NCI-H2029 treated with DMSO at 0.1 percent for 48 hours (cell line): Measurements from ENCODE around the gene GRAP.

Source experiments
- DNase-seq: peaks from one replicate; lab custom pipeline; 2025; lab: John Stamatoyannopoulos, UW

The GRAP gene

DNA sequence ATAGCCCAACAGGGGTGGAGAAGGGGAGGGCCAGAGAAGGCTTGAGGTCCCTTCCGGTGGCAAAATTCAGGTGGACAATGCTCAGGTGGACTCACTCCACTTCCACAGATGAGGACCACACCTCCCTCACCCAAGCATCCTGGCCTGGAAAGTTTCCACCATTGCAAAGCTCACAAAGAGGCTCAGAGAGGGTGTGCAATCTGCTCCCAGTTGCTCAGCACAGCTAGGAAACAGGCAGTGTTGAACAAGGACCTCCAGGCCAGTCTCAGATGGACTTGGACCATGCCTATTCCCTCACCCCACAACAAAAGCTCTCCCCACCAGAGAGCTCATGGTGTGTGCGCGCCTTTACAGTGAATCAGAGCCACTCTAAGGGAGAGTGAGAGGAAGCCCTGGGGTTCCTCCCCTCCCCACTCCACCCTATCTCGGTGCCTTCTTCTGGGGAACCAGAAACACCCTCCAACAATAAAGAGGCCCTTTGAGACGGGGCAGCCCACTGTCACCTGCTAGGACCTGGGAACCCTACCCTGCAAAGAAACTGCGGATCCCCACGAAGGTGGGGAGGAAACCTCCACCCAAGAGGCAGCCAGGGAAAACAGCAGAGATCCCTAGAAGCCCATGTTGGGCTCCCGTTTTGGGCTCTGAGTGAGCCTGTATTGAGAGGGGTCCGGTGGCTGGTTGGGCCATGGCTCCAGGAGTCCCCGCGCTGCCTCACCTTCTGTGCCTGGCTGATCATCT lies 43.8 kb downstream of the GRAP start:
- no peak for DNase-seq

DNA sequence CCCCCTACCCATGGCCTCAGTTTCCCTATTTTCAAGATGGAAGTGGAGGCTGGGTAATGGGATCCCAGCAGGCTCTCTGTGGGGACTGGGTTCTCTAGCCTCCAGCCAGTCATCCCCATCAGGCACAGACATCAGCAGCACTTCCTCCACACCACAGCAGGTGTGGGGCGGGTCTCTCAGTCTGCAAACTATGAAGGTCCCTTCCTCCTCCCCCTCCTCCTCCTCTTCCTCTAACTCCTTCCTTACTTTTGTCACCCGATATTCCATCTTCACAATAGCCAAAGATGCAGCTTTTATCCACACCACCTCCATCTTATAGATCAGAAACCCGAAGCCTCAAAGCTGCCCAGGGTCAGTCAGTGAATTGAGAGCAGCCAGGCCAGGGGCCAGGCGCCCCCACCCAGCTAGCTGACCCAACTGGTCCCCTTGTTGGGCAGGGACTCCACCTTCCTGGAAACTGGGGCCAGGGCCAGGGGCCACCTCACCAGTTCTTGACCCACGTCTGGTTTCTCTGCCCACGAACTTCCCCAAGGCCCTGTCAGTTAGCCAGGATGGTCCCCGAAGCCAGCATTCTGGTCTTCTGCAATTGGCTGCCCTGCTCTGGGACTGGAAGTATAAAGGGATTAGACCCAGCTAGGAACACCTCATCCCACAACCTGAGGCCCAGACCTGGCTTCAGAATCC lies 44.7 kb downstream of the GRAP start:
- no peak for DNase-seq

DNA sequence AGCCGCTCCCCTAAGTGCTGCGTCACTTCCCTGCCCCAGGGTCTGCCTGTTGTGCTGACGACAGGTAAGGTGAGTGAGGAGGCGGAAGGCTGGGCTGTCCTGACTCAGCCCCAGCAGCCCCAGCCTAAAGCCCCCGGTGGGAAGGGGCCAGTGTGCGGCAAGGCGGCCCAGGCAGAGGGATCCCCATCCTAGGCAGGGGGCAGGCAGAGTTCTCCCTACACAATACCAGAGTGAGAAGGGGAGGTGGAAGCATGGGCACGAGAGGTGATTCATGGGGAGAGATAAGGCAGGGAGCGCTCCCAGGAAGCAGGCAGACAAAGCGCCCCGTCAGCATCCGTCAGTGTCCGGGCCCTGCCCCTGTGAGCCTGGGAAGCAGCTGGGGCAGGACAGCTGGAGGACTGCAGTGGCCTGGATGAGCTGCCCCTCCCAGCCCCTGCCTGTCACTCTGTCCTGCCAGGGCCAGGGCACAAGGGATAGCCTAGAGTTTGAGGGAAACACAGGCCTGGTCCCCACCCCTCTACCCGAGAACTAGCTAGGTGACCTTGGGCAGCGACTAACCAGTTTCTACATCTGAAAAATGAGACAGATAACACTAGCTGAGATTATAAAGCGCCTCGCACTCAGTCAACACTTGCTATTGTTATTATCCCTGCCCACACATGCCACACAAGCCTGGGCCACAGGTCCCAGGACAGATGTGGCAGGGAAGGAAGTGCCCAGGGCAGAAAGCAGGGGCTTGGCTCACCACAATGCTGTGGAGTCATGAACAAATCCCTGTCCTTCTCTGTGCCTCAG lies 46.0 kb downstream of the GRAP start:
- DNase-seq, result no peak

DNA sequence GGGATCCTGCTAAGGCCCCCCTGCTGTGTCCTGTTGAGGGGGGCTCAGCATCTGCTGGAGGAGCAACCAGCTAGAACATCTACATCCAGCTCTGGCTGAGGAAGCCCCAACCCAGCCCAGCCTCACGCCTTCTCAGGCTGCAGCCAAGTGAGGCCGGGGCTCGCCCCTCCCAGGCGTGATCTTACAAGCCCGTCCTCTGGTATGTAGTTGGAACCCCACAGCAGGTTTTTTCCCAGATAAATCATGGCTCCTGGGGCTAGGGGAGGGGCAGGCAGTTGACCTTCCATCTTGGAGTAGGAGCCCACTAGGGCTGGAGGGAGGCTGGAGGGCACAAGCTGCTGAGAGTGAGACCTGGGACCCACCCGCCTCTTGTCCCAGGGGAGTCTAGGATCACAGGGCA lies 46.8 kb downstream of the GRAP start:
- no peak for DNase-seq

DNA sequence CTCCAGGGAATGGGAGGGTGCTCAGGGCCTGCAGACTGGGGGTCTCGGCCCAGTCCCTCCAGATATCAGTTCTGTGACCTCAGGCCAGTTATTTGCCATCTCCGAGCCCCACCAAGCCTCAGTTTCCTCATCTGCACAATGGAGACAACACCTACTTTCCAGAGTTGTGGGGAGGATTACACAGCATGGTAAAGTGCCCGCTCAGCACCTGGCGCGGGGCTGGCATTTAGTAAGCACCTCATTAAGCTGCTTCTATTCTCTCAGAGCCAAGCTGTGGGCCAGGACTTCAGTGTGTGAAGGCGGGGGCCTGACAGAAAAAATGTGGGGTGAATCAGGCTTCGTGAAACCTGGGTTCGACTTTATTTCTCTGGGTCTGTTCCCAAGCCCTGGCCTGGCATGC lies 47.4 kb downstream of the GRAP start:
- no peak for DNase-seq

DNA sequence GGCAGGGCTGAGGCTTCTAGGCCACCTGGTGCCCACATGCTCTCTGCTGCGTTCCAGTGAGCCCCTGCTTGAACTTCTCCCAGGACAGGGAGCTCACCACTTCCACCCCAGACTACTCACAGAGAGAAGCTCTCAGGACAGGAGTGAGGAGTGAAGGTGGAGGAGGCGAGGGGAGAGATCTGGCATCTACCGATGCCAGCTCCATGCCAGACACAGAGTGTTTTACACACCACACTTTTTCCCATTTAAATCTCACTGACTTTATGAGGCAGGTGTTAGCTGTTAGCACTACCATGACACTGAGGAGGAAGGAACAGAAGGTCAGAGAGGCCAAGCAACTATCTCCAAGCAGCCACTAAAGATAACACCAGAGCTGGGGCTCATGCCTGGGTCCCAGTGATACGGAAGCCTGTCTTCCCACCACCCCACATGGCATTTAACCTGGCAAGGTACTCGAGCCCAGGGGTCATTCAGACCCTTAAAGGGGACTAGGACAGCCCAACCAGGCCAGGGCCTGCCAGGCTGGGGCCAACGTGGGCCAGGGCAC lies 49.0 kb downstream of the GRAP start:
- no peak for DNase-seq

DNA sequence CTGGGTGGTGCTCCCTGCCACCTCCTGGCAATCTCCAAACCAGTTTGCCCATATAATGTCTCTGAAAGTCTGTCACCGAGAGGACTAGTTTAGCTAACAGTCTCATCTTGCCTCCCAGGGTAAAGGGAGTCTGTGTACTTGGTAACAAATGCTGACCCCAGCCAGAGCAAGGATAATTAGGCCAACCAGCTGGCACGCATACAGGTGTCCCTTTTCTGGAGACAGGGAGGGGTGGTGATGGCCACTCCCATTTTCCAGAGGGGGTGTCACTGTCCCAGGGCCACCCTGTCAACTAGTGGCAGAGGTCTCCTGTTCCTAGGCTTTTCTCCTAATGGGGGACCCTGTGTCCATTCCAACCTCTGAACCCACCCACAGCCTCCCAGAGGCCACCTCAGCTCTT lies 50.3 kb downstream of the GRAP start:
- no peak for DNase-seq

DNA sequence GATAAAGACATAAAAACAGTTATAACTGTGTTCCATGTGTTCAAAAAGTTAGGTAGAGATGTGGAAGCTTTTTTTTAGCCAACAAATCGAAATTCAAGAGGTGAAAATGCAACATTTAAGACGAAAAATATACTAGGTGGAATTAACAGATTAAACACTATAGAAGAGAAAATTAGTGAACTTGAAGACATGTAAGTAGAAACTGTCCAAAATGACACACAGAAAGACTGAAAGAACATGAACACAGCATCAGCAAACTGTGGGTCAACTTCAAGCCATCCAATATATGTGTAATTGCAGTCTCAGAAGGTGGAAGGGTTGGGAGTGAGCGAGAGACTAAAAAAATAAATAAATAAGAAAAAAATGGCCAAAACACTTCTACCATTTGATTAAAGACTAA lies 51.5 kb downstream of the GRAP start:
- no peak for DNase-seq

DNA sequence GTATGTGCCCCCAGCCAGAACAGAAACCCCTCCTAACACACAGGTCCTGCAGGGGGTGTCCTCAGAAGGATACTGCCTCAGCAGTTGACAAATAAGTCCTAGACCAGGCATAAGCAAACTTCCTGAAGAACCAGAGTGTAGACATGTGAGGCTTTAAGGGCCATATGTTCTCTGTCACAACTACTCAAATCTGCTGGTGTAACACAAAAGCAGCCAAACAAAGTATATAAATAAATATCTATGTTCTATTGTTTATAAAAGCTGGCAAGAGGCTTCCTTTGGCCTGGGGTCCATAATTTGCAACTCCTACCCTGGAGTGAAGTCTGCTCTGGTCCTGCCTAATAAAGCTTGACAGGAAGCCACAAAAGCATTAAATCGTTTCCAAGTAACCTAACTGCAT lies 52.1 kb downstream of the GRAP start:
- no peak for DNase-seq

DNA sequence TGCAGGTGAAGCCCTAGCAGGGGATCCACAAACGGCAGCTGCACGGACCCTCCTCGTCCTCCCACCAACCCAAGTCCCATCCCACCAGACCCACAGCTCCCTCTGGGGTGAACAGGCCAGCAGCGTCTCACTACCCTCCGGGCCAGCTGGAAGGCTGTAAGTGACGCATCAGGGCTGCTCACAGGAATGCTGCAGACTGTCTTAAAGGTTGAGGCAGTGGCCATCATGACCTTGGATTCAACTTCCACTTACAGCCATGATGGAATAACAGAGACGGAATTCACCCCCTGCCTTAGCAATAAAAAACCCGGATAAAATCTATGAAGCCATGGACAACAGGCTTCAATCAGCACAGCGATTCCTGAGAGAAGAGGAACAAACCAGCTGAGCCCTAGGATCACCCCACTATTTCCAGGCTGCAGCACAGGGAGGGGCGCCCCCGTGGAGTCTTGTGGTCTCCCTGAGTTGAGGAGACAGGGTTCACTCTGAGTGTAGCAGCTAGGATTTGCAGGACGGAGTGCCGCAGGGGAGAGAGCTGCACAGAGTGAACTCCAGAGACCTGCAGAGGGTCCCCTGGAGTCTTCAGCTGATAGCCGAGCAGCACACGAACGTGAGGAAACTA lies 52.7 kb downstream of the GRAP start:
- DNase-seq, result no peak

DNA sequence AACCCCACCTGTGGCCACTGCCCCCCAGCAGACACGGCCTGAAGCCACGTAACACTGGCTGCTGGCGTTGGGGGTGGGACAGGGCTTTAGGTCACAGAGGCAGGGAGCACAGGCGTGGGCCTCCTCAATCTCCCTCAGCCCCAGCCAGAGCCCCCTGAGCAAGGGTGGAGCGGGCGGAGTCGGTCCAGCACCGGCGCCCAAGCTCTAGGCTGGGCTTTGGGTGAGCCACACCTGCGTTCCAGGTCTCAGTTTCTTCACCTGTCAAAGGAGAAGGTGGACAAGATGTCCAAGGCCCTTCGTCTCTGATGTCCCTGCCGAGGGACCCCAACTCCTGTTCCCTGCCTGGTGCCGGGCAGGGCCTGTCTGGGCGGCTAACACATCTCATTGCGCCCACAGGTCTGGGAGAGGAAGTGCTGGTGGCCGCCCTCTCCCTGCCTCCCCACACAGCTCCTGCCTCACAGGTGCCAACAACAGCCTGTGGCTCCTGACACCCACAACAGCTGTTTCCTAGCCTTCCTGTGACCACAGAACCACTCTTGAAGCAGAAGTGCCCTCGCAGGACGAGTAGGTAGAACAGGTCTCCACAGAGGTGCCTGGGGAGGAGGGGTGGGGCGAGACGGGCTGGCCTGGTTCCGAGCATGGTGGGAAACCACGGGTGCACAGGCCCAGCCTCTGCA lies 54.2 kb downstream of the GRAP start:
- no peak for DNase-seq

DNA sequence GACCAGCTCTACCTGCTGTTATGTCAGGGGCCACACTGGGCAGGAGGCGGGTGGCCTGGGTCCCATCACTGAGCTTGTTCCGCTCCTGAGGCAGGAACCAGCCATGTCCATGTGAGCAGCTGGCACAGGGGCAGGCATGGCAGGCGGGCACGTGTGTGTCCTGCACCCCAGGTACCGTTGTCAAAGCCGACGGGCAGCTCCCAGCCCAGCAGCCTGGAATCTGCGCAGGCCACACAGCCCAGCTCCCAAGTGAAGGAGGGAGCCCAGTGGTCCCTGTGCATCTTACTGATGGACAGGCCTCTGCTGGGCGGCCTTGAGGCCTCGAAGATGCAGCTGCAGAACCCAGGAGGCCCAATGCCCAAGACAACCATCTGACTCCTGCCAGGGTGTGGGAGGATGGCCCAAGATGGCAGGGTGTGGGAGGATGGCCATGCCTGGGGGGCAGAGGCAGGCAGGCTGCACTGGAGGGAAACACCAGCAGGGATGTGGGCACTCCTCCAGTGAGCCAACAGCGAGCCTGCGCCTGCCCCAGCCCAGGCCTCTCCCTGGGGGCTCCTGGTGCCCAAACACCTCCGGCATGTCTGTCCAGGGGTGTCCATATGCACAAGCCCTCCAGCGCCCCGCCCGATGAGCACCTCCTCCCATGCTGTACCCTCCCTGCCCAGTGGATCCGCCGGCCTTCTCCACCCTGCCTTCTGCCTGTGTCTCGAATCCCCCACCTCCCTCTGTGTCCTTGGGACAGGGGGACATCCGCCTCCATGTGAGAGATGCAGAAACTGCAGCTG lies 55.0 kb downstream of the GRAP start:
- DNase-seq, result no peak

DNA sequence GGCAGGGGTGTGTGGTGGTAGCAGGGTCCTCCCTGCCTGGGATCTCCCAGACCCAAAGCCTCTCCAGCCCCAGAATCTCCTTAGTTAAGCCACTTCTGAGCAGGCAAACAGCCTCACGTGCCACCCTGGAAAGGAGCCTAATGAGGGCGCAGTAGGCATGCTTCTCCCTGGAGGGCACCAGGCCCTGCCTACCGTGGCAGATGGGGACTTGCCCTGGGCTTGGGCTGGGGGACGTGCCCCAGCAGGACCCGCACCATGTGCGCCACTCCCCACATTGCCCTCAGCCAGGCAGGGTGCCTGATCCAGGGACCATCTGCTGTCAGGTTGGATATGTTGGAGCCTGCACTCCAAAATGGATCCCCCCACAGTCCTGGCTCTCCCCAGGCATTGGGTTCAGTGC lies 56.4 kb downstream of the GRAP start:
- DNase-seq, result no peak

DNA sequence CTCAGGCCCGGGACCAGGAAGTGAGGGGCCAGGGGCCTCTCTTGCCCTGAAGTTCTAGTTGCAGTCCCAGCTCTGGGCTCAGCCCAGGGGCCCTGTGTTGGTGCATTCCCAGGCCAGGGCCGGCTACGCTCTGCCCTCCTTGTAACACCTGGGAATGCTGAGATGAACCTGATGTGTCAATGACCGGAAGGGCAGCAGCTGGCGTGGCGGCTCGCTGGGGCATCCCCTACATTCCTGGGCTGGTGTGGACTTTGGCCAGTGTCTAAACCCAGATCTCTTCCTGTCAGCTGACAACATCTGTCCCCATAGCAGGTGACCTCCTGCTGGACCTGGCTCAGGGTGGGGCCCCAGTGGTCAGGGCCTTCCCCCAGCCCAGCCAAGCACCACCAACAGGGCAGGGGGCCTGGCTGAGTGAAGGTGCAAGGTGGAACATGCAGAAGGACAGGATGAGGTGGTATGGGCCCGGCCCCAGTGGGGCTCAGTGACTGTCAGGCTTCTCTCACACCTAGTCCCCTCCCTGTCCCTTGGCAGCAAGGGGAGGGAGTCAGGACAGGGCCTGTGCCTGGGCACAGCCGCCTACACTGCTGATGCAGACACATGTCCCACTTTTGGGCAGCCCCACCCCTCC lies 58.1 kb downstream of the GRAP start:
- DNase-seq, result no peak

DNA sequence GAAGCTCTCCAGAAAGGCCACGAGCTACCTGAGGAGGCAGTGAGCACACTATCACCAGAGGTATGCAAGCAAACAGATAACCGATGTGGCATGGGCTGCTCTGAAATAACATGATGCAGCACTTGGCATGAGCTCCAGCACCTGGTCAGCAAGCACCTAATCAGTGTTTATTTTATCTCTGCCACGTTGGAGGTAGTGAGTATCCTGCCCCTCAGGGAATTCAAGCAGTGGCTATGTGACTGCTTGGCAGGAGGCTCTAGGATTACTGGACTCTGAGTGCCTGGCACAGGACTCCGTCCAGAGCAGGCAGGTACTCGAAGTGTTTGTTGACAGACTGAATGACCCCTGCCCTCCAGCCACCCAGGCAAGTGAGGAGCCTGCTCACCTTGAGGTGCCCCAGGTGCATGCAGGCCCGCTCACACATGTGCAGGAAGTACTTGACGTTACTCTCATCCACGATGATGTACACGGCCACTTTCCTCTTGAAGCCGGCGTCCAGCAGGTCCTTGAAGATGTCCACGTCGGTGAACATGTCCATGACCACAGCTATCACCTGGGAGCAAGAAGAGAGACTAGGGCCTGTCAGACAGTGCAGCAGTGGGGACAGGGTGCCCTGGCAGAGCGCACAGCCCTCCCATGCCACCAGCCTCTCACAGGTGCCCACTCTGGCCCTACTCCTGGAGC lies 58.8 kb downstream of the GRAP start:
- no peak for DNase-seq

DNA sequence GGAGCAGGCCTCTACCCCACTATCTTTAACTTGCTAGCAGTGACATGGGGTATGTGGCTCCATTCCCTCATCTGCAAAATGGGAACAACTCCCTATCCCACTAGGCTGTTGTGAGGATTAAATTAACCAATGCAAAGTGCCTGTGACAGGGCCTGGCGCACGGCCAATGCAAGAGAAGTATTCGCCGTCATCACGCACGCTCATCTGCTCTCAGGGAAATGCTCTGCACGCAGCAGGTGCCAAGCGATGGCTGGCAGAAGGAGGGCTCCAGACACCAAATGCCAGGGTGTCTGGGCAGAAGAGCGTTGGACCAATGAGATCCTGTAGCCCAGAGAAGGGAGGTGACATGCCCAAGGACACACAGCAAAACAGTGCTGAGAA lies 59.5 kb downstream of the GRAP start:
- DNase-seq, result no peak

DNA sequence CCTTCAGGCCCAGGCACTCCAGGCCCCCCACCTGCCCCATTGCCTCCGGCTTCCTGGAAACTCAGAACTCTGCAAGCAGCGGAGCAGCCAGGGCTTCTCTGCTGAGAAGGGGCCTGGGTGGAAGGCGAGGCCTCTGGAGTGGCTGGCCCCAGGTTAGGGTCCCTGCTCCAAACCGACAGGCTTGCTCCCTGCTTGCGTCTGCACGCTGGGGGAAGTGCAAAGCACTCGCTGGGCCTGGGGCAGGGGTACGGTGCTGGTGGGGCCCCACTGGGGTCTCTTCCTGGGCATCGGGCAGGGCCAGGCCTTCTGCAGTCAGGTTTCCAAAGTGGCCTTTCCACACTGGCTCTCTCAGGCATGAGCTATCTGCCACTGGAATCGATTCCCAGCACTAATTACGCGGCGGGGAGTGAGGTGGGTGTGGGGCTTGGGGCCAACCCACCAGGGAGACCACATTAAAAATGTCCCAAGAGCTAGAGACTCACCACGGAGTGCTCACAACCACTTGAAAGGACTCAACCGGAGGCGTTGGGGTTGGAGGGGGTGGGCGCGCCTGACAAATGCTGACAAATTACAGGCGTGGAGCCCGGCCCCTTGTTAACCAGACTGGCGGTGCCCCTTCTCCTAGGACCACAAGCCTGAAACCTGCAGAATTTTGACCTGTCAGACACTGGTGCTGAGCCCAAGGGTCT lies 60.1 kb downstream of the GRAP start:
- DNase-seq, result no peak

DNA sequence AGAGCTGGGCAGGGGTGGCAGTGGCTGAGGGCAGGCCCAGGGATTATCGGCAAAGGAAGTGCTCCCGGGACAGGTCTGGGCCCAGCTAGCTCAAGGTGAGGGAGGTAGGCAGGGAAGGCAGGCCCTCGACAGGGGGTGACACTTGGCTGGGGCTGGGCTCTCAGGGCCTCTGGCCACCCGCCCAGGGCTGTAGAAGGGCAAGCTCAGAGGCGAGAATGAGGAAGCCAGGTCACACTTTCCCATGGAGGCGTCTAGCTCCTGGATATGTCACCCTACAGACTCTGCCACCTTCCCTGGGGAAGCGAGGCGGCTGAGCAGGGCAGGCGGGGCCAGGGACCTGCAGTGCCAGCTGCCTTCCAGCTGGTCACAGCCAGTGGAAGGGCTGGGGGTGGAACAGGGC lies 61.3 kb downstream of the GRAP start:
- DNase-seq, result no peak
